Activated CD4-positive, CD25-positive, alpha-beta regulatory T cell (primary cell): ENCODE data around the gene AKIRIN1.
"Not testable (repeated sequence)": the region's sequence is repeated elsewhere in the genome, so short reads cannot be mapped to it uniquely, and the experiment has no call there.

ENCODE experiments used
- DNase-seq, 4 experiments: peaks; one replicate each; lab custom pipeline; 2025; lab: John Stamatoyannopoulos, UW

AKIRIN1 gene, protein sequence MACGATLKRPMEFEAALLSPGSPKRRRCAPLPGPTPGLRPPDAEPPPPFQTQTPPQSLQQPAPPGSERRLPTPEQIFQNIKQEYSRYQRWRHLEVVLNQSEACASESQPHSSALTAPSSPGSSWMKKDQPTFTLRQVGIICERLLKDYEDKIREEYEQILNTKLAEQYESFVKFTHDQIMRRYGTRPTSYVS

DNA sequence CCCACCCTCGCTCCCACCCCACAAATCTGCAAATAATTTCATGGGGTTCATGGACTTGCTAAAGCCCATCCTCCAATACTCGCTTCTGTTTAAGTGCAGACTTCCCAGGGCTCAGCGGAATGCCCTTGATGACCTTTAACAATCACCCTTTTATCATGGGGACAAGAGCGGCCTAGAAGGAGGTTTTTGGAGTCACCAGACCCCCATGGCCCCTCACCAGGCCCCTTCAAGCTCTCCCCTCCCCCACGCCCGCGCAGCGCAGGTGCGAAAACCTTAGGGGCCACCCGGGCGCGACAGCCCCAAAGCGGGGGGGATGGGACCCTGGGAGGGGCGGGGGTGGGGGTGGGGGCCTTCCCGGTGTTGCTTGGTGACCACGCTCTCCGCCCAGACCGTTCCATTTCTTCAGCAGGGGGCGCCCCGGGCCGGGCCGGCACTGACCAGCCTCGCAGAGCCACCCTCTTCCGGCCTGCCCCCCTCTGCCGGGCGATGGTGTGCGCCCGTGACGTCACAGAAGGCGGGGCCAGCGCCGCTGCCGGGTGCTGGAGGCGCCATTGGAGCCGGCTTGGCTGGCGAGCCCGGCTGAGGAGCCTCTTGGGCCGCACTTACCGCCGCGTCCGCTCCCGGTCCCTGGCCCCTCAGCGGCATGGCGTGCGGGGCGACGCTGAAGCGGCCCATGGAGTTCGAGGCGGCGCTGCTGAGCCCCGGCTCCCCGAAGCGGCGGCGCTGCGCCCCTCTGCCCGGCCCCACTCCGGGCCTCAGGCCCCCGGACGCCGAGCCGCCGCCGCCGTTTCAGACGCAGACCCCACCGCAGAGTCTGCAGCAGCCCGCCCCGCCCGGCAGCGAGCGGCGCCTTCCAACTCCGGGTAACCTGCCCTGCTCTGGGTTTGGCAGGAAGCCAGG lies at the start of gene AKIRIN1:
TSS of gene AKIRIN1 (plus strand) at position 539 of the 900 bp plus-strand sequence. CDS start at position 644, 105 bp downstream.
- peak; percentile 88 to 96 (median 92) for DNase-seq

DNA sequence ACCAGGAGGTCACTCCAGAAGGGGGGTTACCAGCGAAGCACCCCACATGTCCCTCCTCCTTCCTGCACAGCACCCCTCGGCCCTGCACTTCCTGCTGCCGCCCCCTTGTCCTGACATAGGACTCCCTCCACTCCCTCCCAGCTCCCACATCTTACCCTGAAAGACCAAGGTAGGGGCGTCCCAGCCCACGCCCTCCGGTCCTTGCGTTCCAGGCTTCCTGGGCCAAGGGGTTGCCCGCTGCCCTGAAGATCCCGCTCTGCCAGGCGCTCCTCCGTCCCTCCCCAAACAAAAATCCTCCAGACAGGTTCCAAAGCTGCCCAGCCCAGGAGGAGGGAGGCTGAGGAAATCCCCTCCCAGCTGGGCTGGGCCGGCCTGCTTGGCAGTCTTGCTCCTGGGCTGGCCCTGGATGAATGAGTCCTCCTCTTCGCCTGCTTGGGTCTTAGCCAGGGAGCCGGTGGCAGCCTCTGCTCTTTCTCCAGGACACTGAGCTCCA lies 49.5 kb upstream of the AKIRIN1 start, which contains the start of gene RHBDL2:
TSS of gene RHBDL2 (minus strand) at position 304 of the 493 bp plus-strand sequence. CDS start 22,618 bp downstream, outside the sequence.
- DNase-seq = no peak

DNA sequence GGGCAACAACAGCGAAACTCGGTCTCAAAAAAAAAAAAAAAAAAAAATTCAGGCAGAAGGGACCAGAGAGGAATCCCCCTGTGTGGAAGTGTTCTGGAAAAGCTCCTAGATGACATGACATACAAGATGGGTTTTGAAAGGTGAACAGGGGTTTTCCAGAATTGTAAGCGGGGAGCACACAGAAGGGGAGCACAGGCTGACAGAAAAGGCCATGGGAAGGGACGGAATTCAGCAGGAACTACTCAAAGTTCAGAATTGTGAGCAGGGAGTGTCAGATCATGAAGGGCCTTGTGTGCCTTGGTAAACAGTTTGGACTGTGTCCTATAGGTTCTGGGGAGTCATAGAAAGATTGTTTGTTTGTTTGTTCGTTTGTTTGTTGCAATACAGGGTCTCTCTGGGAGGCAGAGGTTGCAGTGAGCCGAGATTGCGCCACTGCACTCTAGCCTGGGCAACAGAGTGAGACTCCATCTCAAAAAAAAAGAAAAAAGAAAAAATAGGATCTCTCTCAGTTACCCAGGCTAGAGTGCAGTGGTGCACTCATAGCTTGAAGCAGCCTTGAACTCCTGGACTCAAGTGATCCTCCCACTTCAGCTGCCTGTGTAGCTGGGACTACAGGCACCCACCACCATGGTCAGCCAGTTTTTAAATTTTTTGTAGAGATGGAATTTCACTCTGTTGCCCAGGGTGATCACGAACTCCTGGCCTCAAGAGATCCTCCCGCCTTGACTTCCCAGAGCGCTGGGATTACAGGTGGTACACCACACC lies 48.2 kb upstream of the AKIRIN1 start:
- DNase-seq = no peak

DNA sequence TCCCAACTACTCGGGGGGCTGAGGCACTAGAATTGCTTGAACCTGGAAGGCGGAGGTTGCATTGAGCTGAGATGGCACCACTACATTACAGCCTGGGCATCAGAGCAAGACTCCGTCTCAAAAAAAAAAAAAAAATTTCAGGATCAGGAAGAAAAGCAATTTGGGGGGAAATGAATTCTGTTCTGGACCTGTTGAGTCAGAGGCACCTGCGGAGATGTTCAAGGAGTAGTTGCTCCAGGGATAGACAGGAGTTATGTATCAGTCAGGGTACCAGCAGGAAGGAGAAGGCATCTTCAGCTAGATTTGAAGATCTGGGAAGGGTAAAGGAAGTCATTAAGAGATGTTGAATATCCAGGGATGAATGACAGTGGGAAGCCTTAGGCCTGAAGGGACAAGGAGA lies 46.5 kb upstream of the AKIRIN1 start:
- no peak for DNase-seq

DNA sequence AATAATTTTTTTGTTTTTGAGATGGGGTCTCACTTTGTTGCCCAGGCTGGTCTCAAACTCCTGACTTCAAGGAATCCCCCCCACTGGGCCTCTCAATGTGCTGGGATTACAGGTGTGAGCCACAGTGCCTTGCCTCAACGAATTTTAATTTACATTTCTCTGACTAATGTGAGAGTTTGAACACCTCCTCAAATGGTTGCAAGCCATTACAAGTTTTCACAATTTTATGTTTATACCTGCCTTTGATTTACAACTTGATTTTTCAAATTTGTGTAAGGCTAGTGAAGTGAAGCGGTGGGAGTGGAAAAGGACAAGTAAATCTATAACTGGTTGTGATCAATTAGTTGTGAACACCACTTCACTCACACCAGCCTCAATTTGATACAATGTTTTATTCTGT lies 40.5 kb upstream of the AKIRIN1 start:
- DNase-seq = no peak

DNA sequence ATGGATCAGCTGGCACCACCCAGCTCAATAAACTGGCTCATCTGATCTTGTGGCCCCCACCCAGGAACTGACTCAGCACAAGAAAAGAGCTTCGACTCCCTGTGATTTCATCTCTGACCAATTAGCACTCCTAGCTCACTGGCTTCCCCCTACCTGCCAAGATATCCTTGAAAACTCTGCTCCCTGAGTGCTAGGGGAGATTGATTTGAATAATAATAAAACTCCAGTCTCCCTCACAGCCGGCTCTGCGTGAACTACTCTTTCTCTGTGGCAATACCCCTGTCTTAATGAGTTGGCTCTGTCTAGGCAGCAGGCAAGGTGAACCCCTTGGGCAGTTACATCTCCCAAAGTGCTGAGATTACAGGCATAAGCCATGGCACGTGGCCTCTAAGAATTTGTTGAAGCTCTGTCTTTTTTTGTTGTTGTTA lies 37.6 kb upstream of the AKIRIN1 start:
- no peak for DNase-seq

DNA sequence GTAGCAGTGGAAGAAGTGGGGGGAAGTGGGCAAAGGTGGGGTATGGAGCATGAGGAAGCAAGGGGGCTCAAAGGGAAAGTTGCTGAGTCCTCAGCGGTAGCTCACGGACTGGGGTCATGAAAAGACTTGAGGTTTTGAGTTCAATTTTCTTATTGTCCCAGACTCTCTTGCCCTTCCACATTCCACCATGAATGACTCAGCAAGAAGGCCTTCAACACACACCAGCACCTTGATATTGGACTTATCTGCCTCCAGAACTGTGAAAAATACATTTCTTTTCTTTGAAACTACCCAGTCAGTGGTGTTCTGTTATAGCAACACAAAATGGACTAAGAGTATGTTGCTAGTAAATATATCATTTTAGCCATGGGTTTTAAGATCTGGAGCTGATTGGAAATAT lies 32.1 kb upstream of the AKIRIN1 start:
- DNase-seq = no peak

DNA sequence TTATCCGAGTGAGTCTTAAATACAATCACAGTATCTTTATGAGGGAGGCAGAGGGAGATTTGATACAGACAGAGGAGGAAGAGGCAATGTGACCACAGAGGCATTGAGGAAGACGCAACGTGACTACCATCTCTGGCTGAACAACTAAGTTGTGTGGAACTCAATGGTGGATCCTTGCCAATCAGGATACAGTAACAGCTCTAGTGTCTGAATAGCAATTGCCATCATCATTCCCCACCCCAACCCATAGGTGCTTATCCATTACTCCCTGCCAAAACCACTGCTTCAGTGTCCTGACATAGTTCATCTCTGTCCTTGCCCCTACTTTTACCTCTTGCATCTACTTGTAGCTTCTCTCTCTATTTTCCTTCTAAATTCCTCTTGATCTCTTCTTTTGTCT lies 29.0 kb upstream of the AKIRIN1 start:
- DNase-seq = no peak

DNA sequence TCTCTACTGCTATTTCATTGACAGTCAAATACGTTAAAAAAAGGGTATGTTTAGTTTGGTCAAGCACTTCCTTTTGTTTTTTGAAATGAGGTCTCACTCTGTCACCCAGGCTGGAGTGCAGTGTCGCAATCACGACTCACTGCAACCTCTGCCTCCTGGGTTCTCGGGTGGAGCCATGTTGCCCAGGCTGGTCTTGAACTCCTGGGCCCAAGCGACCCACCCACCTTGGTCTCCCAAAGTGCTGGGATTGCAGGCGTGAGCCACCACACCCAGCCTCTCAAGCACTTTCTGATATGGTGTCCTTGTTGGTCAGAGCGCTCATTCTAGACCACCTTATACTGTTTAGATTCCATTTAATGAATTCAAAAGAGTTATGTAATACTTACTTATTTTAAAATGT lies 28.5 kb upstream of the AKIRIN1 start:
- DNase-seq = no peak

DNA sequence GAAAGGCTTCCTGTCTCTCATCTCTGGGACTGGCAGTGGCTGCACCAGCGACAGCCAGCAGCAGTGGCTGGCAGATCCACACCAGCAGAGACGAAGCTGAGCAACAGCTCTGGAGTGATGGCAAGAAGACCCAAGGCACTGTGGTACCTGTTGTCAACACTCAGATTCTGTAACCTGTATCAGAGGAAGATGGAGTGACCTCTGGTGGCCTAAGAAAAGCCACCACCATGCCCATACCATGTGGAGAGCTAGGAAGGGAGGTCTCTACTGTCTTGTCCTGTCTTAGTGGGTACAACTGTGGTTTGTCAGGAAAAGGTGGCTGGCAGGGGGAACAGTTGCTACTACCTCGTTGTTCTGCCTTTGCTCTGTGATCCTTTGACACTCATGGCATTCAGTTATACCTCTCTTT lies 26.9 kb upstream of the AKIRIN1 start:
- no peak for DNase-seq

DNA sequence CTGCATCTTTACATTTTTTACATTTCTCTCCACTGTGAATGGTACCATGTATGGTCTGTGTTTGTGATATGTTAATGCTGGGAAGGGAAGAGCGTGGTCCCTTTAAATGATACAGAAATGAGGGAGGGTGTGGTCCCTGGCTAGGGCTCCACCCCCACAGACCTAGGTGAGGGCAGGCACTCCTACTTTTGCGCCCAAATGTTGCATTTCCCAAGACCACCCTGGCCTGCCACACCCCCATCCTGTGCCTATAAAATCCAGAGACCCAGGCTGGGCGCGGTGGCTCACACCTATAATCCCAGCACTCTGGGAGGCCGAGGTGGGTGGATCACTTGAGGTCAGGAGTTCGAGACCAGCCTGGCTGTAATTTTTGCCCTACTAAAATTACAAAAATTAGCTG lies 17.9 kb upstream of the AKIRIN1 start:
- not testable (repeated sequence) for DNase-seq

DNA sequence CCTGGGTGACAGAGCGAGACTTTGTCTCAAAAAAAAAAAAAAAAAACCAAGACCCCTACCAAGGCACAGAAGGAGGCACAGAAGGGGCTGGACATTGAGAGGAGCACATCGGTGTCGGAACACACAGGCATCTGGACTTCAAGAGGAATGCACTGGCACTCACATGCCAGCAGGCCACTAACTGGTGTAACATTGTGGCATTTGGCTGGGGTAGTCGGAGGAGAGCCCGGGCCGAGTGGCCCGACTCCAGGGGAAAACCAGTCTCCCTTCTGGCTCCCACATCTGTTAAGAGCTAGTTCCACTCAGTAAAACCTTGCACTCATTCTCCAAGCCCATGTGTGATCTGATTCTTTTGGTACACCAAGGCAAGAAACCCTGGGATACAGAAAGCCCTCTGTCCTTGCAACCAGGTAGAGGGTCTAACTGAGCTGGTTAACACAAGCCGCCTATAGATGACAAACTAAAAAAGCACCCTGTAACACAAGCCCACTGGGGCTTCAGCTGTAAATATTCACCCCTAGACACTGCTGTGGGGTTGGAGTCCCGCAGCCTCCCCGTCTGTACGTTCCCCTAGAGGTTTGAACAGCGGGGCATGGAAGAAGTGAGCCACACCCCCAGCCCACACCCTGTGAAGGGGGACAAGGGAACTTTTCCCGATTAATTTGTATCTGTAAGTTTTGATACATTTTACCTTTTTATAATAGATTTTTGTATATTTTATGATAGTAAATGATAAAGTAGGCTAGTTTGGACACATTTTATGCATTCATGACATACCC lies 17.2 kb upstream of the AKIRIN1 start:
- DNase-seq = no peak

DNA sequence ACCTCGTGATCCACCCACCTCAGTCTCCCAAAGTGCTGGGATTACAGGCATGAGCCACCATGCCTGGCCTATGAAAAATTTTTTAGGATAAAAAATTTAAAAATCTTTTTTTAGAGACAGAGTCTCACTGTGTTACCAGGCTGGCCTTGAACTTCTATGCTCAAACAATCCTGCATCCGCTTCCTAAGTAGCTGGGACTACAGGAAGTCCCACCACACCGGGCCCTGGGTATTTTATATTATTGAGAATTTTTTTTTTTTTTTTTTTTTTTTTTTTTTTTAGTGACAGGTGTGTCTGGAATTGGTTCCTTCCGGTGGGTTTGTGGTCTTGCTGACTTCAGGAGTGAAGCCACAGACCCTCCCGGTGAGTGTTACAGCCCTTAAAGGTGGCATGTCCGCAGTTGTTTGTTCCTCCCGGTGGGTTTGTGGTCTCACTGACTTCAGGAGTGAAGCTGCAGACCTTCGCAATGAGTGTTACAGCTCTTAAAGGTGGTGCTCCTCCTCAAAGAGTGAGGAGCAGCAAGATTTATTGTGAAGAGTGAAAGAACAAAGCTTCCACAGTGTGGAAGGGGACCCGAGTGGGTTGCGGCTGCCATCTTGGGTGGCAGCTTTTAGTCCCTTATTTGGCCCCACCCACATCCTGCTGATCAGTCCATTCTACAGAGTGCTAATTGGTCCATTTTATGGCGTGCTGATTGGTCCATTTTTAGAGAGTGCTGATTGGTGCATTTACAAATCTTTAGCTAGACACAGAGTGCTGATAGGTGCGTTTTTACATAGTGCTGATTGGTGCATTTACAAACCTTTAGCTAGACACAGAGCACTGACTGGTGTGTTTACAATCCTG lies 13.5 kb upstream of the AKIRIN1 start:
- DNase-seq = peak in 1 of 4 experiments; percentile 8

DNA sequence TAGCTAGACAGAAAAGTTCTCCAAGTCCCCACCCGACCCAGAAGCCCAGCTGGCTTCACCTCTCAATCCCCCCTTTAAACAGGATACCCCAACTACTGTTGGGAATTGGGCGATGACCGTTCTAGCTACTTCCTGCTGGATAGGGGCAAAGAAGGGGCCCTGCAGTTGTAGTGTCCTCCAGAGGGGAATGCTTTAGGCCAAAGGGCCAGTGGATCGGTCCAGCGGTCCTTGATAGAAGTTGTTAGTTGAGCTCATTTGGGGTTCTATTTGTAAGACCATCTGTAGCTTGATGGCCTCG lies 12.9 kb upstream of the AKIRIN1 start:
- not testable (repeated sequence) for DNase-seq

DNA sequence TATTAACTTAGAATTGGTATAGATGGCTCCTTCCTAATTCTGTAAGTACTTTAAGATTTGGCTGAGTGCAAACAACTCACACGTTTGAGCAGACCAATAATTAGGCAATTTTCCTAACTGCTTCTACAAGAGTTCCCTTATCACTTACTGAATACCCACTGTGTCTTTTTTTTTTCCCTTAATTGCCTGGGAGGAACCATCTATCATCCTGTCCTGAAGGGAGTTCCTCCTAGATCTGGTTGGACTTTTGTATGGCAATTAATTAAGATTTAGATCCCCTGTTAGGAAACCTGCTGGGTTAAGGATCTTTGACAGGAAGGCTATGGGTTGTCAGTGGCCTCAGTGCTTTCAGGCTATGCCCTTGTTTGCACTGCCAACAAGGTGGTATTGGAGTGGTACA lies 11.7 kb upstream of the AKIRIN1 start:
- DNase-seq = not testable (repeated sequence)

DNA sequence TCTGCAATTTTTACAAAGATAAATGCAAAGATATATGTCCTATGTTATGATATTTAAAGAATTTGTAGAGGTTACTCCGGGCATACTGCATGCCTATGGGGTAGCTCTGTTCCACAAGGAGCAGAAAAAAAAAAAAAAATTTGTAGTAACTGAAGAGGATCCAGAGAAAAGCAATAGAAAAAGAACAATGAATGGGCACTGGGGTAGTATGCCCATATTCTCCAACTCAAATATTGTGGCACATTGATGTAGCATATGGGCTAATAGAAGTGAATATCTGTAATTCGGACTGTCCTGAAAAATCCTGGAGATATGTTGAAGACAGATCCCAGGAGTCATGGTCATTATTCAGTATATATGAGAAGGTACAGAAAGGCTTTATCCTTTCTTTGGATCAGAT lies 1.1 kb upstream of the AKIRIN1 start:
- no peak for DNase-seq

DNA sequence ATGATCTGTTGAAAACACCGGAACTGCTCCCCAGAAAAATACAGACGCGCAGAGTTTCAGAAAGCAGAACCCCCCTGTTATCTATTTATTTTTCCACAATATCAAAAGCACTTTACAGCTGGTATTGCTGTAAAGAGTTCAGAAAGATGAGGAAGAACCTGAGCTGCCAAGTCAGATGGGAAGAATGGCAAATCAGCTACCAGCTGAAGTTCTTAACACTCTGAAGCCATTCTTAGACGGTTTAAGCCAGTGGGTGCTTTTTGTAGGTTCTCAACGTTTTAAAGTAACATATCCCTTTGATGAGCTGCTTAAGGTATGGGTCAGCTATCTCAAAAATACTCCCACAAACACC lies 714 bp upstream of the AKIRIN1 start:
- no peak for DNase-seq

DNA sequence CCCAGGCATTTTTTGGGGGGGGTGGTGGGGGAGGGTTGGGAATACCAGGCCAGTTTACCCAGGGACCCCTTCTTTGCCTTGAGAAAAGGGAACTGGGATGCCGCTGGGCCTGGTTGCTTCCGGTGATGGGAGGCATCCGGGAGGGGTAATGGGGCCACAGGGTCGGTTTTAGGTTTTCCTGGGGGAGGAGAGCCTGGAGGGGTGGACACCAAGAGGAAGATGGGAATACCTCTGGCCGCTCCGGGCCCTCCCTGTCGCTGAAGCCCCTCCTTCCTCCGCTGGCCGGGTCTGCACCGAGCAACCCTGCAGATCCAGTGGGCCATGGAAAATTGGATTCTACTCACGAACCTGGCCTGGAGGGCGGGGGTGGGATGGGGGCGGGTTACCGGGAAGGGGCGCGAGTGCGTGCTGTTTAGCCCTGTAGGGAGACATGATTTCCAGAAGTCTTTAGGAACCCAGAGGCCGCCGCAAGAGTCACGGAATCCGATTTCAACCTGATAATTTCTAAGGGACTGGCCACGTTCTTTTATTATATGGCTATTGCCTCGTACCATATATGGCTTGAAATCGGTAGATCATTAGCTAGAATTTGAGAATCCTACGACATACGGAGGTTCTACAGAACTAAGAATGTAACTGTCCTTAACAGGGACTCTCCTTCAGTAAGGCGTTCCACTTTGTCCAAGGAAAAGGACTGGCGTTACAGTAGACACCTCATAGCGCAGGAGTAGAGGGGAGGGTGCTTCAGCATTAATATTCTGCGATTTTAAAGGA lies 749 bp downstream of the AKIRIN1 start:
- peak in 1 of 4 experiments; percentile 16 for DNase-seq

DNA sequence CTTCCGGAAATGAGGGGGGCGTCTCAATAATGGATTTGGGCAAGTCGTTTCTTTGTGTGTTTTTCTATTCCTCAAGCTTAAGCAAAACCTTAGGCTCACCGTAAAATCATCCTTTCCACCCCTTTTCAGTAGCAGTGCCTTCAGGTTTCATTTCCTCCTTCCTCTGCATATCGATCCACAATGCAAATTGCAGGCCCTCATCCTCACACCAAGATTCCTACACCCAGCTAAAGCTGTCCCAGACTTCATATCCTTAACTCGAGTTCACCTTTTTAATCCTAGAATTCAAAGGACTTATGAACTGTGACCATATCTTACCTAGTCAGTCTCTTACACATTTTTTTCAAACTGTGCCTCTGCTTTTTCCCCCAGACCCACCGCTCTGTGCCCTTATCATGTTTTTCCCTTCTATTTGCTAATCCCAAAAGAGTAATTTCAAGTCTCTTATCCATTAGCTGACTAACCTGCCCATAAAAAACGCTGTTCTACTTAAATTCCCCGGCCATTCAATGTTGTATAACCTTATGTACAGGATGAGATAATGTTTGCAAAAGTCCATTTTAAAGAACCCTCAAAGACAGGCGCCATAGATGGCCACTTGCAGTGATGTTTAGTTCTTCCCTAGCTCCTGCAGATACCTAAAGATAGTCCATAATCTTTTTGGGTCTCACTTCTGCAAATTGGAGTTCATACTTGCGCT lies 1.5 kb downstream of the AKIRIN1 start:
- no peak for DNase-seq
